T-cell (primary cell): Measurements from ENCODE around the gene EDN3. TPM values are rescaled to one million over a fixed set of nuclear protein-coding genes. Genes with fewer than 3 reads are reported as not detected.
"Not testable (repeated sequence)": the region's sequence is repeated elsewhere in the genome, so short reads cannot be mapped to it uniquely, and the experiment has no call there.

Source experiments
- ATAC-seq, 4 experiments: fragments of 200-7000 bp in 3 of 4; fragments of 150-1000 bp in 1 of 4; cut with Tn5 transposase; replicated peaks in 1 of 4; 1 replicate in 3 of 4; 2 replicates in 1 of 4; pipeline ENCODE4 v1.10.0; 2021; ENCODE audit warnings: moderate library complexity in 3 of 4, mild to moderate bottlenecking in 2 of 4, moderate number of reproducible peaks in 1 of 4
- CTCF ChIA-PET, 2 donors: fragments of 300-600 bp; sonication (Branson Sonifier 250); formaldehyde crosslinking; loops; one replicate each; lab custom pipeline; 2022; ENCODE audit warnings: antibody characterized with exemption in 2 of 2; lab: Charles Lee
- POLR2A ChIA-PET, 2 donors: fragments of 300-600 bp; sonication (Branson Sonifier 250); formaldehyde crosslinking; loops; one replicate each; lab custom pipeline; 2022; ENCODE audit warnings: antibody characterized with exemption in 2 of 2; lab: Charles Lee
- DNase-seq, 35 experiments: peaks; one replicate each; pipeline versions ENCODE4 v3.0.0 to v3.0.0-alpha.2; 2013 to 2023
- H3K27ac ChIP-seq: one replicate; pipeline ENCODE4 v1.5.1; 2013; ENCODE audit warnings: low read length
- H3K27me3 ChIP-seq, 2 experiments: replicated peaks in 1 of 2; 1 replicate in 1 of 2; 2 replicates in 1 of 2; pipeline versions ENCODE4 v1.6.1 to v1.7.0; 2013; ENCODE audit warnings: low read length in 1 of 2, mixed read lengths in 1 of 2; ENCODE audit not compliant: control insufficient read depth in 2 of 2, insufficient read depth in 2 of 2; ENCODE audit errors: extremely low read depth in 1 of 2
- H3K36me3 ChIP-seq, 2 donors: 1 replicate in 1 of 2; 2 replicates in 1 of 2; pipeline versions ENCODE4 v1.6.1 to v1.7.0; 2013; ENCODE audit warnings: low read length in 1 of 2; ENCODE audit not compliant: control insufficient read depth in 2 of 2, insufficient read depth in 1 of 2; ENCODE audit errors: extremely low read depth in 1 of 2
- H3K4me1 ChIP-seq, 2 experiments: 1 replicate in 1 of 2; 2 replicates in 1 of 2; pipeline versions ENCODE4 v1.6.1 to v1.7.0; 2013; ENCODE audit warnings: low read length in 2 of 2, mixed read lengths in 1 of 2; ENCODE audit not compliant: insufficient read depth in 2 of 2, control insufficient read depth in 1 of 2; ENCODE audit errors: extremely low read depth in 1 of 2
- H3K4me3 ChIP-seq, 2 donors: 1 replicate in 1 of 2; 2 replicates in 1 of 2; pipeline versions ENCODE4 v1.5.1 to v1.7.0; 2013; ENCODE audit warnings: mild to moderate bottlenecking in 2 of 2, low read length in 1 of 2, moderate library complexity in 1 of 2; ENCODE audit not compliant: control insufficient read depth in 1 of 2; ENCODE audit errors: extremely low read depth in 1 of 2
- H3K9me3 ChIP-seq: 2 replicates; pipeline ENCODE4 v1.7.0; 2013
- H3K27ac Mint-ChIP-seq, 2 donors: one replicate each; pipeline ENCODE4 v1.8.0; 2020 to 2021; ENCODE audit warnings: mild to moderate bottlenecking in 2 of 2, mixed read lengths in 2 of 2
- H3K27me3 Mint-ChIP-seq, 2 donors: one replicate each; pipeline ENCODE4 v1.8.0; 2021 to 2022; ENCODE audit warnings: mixed read lengths in 2 of 2
- H3K36me3 Mint-ChIP-seq: one replicate; pipeline ENCODE4 v1.8.0; 2021; ENCODE audit warnings: mixed read lengths
- H3K4me1 Mint-ChIP-seq, 3 donors: one replicate each; pipeline ENCODE4 v1.8.0; 2020 to 2022; ENCODE audit warnings: mixed read lengths in 3 of 3, mild to moderate bottlenecking in 1 of 3
- H3K4me3 Mint-ChIP-seq, 3 donors: one replicate each; pipeline ENCODE4 v1.8.0; 2020 to 2022; ENCODE audit warnings: mild to moderate bottlenecking in 3 of 3, mixed read lengths in 3 of 3, moderate library complexity in 3 of 3
- H3K9me3 Mint-ChIP-seq, 3 donors: one replicate each; pipeline ENCODE4 v1.8.0; 2020 to 2022; ENCODE audit warnings: mixed read lengths in 3 of 3
- WGBS: methylation state at CpG from one replicate; pipeline ENCODE4 v1.1.5; 2013; ENCODE audit warnings: missing lambda C conversion rate; ENCODE audit not compliant: insufficient coverage; 5-methylcytosine and 5-hydroxymethylcytosine counted together
- total RNA-seq, 35 experiments: library from RNA in 6 of 35; stranded (reverse) in 6 of 35; fragments of 120-200 nt in 1 of 35; gene quantifications; one replicate each; pipeline versions ENCODE4 v1.2.1 to v1.2.4 and lab custom pipeline; 2013 to 2026

Gene EDN3
- total RNA-seq, 5 donors from 2014 or later (not counting 1 experiment from before 2014, with no cell fraction given), result 0.32 to 2.3 (median 1.3) TPM; not detected in 2

DNA sequence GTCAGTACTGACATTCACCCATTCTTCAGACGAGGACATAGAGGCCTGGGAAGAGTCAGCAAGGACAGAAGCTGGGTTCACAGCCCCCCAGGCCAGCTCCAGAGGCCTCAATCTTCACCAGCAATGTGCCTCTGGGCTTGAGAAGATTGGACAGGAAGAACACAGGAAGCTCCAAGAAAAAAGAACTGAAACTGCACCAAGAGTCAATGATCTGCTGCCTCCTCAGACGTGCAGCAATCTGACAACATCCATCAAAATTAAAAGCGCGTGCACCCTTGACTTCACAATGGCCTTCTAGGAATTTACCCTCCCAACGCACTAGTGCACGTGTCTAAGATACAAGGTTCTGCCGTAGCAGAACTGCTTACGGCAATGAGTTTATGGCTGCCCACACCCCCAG lies 38.0 kb downstream of the EDN3 start:
- ATAC-seq, CTCF ChIA-PET: not testable (repeated sequence)

DNA sequence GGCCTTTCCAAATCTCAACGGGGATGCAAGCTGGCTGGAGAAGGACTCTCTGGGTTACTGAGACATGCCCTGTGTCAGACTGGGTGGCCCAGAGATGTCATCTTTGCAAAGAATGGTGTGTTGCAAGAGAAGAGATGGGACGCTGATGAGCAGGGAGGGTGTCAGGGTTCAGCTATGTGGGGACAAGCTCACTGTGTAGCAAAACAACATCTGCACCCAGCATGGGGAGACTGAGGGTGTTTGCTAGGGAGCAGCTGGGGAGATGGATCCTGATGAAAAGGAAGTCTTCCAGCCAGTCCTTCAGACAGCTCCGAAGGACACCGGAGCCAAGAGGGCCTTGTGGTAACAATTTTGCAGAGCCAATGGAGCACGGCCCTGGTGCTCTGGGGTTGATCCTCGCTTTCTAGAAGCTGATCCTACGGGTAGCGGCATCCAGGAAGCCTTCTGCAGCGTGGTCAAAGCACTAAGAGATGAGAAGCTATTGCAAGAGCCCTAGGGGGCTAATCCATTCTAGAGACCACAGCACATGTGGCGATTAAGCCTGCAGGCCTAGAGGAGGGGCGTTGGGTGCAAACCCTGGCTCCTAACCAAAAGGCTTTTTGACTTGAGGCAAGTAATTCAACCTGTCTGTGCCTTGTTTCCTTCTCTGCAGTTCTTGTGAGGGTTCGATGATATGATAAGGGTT lies 39.9 kb downstream of the EDN3 start:
- H3K27me3 ChIP-seq, result peaks cover 0 to 10% of the 10 kb centered on the region in 2 experiments
- no peaks in the 10 kb centered on the region for H3K4me1 ChIP-seq
- no peak overlapping the region for H3K4me3 ChIP-seq
- H3K27ac Mint-ChIP-seq, result no peak overlapping the region
- no peak overlapping the region for H3K4me3 Mint-ChIP-seq
- POLR2A ChIA-PET, result no interaction called here
- H3K36me3 ChIP-seq, result no peaks in the 10 kb centered on the region
- 81% methylated on average over 12 of the region's 12 CpGs for WGBS
- CTCF ChIA-PET, result no interaction called here
- peaks cover 0 to 4% (median 0%) of the 10 kb centered on the region in 3 donors for H3K9me3 Mint-ChIP-seq
- DNase-seq (no peak), ATAC-seq (no peak)
- no peaks in the 10 kb centered on the region for H3K36me3 Mint-ChIP-seq
- H3K9me3 ChIP-seq, result no peaks in the 10 kb centered on the region
- no peak overlapping the region for H3K27ac ChIP-seq
- peaks cover 0 to 4% of the 10 kb centered on the region in 2 donors for H3K27me3 Mint-ChIP-seq
- no peaks in the 10 kb centered on the region for H3K4me1 Mint-ChIP-seq

More for the DNA sequence above, 38.0 kb downstream of the EDN3 start:
- H3K4me3 ChIP-seq, POLR2A ChIA-PET, H3K36me3 ChIP-seq, H3K9me3 ChIP-seq, H3K27me3 ChIP-seq, H3K4me1 ChIP-seq, H3K36me3 Mint-ChIP-seq, H3K4me3 Mint-ChIP-seq, H3K4me1 Mint-ChIP-seq, H3K9me3 Mint-ChIP-seq, H3K27me3 Mint-ChIP-seq, DNase-seq, H3K27ac ChIP-seq, H3K27ac Mint-ChIP-seq: not testable (repeated sequence)
- no CpG with 5 or more reads among the region's 8 CpGs for WGBS

DNA sequence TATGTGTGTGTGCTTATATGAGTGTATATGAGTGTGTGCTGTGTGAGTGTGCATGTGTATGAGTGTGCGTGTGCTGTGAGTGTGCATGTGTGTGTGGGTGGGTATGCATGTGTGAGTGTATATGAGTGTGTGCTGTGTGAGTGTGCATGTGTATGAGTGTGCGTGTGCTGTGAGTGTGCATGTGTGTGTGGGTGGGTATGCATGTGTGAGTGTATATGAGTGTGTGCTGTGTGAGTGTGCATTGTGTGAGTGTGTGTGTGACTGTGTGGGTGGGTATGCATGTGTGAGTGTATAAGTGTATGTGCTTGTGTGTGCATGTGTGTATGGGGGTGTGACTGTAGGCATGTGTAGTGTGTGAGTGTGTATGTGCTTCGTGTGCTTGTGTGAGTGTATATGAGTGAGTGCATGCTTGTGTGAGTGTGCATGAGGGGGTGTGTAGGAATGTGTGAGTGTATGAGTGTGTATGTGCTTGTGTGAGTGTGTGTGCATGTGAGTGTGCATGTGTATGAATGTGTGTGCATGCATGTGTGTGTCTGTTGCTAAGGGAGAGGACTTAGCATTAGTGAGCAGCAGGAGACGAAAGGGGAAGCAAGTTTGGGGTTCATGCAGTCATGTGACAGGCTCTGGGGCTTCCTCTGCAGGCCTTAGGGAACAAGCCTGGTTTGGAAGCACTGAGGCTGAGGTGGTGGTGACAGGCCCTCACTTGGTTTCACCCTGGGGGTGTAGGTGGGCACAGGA lies 41.0 kb downstream of the EDN3 start:
- H3K9me3 ChIP-seq, H3K36me3 Mint-ChIP-seq, H3K4me3 Mint-ChIP-seq, DNase-seq, H3K4me1 Mint-ChIP-seq, H3K9me3 Mint-ChIP-seq, H3K36me3 ChIP-seq, H3K27ac Mint-ChIP-seq, ATAC-seq, CTCF ChIA-PET, H3K27ac ChIP-seq, H3K27me3 Mint-ChIP-seq, H3K4me3 ChIP-seq, H3K4me1 ChIP-seq, POLR2A ChIA-PET: not testable (repeated sequence)
- peaks cover 0 to 10% of the 10 kb centered on the region in 2 experiments for H3K27me3 ChIP-seq
- WGBS, result 79% methylated on average over 4 of the region's 4 CpGs

DNA sequence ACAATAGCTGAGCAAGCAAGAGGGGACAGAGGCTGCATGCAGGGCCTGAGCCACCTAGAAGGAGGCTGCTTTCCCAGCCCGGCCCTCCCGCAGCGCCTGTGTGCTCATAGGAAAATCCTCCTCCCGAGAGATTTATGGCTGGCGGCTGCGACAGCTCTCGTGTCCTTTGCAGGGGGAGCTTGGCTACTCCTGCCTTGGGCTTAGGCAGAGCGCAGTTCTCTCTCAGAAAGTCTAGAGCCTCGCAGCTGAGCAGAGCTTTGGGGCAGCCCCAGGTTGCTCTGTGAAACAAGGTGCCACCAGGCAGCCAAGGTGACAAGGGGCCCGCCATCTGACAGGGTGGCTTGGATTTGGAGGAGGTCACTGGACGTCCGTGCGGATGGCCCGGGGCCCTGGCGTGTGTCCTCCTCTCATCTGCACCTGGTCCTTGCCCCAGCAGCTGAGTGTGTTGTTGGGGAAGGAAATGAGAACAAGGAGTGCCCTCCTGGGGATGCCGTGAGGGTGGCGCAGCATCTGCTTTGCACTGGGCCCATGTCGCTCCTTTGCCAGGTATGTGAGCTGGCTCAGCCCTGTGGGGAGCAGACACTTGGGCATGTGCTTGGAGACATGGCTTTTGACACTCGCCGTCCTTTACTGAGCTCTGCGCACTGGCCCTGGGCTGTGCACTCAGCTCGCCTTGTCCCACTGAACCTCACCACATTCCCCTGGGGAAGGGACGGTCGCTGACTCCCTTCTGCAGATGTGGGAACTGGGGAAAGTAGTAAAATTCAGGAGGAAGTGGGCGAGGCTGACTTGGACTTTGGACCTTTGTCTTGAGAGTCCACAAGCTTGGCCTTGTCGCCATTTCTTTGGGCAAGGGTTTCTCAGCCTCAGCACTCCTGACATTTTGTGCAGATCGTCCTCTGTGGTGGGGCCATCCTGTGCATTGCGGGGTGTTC lies 41.9 kb downstream of the EDN3 start:
- Mint-ChIP-seq H3K9me3 (peaks cover 0 to 4% (median 0%) of the 10 kb centered on the region in 3 donors), H3K27ac (no peak overlapping the region), H3K27me3 (peaks cover 0 to 8% of the 10 kb centered on the region in 2 donors), H3K36me3 (no peaks in the 10 kb centered on the region), H3K4me1 (no peaks in the 10 kb centered on the region), H3K4me3 (no peak overlapping the region)
- DNase-seq, result no peak
- POLR2A ChIA-PET, result no interaction called here
- Histone ChIP-seq H3K4me3 (no peak overlapping the region), H3K9me3 (no peaks in the 10 kb centered on the region), H3K27ac (no peak overlapping the region), H3K4me1 (no peaks in the 10 kb centered on the region), H3K36me3 (no peaks in the 10 kb centered on the region), H3K27me3 (peaks cover 0 to 8% of the 10 kb centered on the region in 2 experiments)
- CTCF ChIA-PET, result no interaction called here
- no peak for ATAC-seq
- 69% methylated on average over 22 of the region's 28 CpGs for WGBS

DNA sequence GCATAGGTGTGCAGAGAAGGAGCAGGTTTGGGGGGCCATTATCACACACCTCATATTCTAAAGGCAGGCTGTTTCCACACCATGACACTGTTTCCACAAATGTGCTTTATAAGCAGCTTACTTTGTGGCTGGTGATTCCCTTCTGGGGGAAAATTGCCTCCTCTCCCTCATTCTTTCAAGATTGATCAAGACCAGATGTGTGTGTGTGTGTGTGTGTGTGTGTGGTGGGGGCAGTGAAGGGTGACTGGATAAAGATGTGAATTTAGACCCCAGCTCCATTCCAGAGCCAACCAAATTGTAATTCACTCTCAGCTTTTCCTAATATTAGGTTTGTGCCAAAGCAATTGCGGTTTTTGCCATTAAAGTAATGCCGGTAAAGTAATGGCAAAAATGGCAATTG lies 45.6 kb downstream of the EDN3 start:
- Mint-ChIP-seq H3K4me3 (no peak overlapping the region), H3K4me1 (no peaks in the 10 kb centered on the region), H3K27me3 (peaks cover 0 to 9% of the 10 kb centered on the region in 2 donors), H3K9me3 (peaks cover 0 to 4% (median 0%) of the 10 kb centered on the region in 3 donors), H3K36me3 (no peaks in the 10 kb centered on the region), H3K27ac (no peak overlapping the region)
- H3K36me3 ChIP-seq, result no peaks in the 10 kb centered on the region
- ChIA-PET CTCF (interaction anchor here in 1 of 2 donors (0.6 kb wide), 1 partner anchor 67 kb away, joined by 3 read pairs; no protein-coding TSS in a partner anchor), POLR2A (no interaction called here)
- DNase-seq (no peak), ATAC-seq (no peak)
- H3K27ac ChIP-seq, result no peak overlapping the region
- no peaks in the 10 kb centered on the region for H3K4me1 ChIP-seq
- 93% methylated on average over 2 of the region's 2 CpGs for WGBS
- no peaks in the 10 kb centered on the region for H3K9me3 ChIP-seq
- H3K27me3 ChIP-seq, result peaks cover 0 to 6% of the 10 kb centered on the region in 2 experiments
- no peak overlapping the region for H3K4me3 ChIP-seq

DNA sequence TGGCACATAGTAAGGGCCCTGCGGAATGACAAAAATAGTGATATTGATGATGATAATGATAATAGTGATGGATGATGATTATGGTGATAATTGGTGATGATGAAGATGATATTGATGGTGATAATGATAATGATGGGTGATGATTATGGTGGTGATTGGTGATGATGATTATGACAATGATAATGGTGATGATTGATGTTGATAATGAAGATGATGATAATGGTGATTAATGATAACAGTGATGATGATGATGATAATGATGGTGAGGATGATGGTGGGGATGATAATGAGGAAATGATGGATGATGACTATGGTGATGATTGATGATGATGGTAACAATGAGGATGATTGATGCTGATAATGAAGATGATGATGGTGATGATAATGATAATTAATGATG lies 48.9 kb downstream of the EDN3 start:
- H3K27ac ChIP-seq, result no peak overlapping the region
- peaks cover 0 to 3% of the 10 kb centered on the region in 2 experiments for H3K27me3 ChIP-seq
- H3K36me3 ChIP-seq, result no peaks in the 10 kb centered on the region
- no peak for ATAC-seq
- H3K27ac Mint-ChIP-seq, result no peak overlapping the region
- H3K4me1 ChIP-seq, result no peaks in the 10 kb centered on the region
- peaks cover 0 to 5% of the 10 kb centered on the region in 2 donors for H3K27me3 Mint-ChIP-seq
- H3K9me3 ChIP-seq, result no peaks in the 10 kb centered on the region
- no peaks in the 10 kb centered on the region for H3K36me3 Mint-ChIP-seq
- WGBS, result 67% methylated on average over 1 of the region's 1 CpG
- POLR2A ChIA-PET, result no interaction called here
- H3K4me3 Mint-ChIP-seq, result no peak overlapping the region
- peaks cover 7 to 13% (median 12%) of the 10 kb centered on the region in 3 donors for H3K4me1 Mint-ChIP-seq
- H3K4me3 ChIP-seq, result no peak overlapping the region
- no peaks in the 10 kb centered on the region for H3K9me3 Mint-ChIP-seq
- CTCF ChIA-PET, result no interaction called here
- no peak for DNase-seq
